NOMO-1 treated with dmso at 0.1 percent for 144 hours (cell line): Measurements from ENCODE around the gene CDC23.
"Not testable (repeated sequence)": the region's sequence is repeated elsewhere in the genome, so short reads cannot be mapped to it uniquely, and the experiment has no call there.

Source experiments
- DNase-seq: peaks from one replicate; lab custom pipeline; 2025; ENCODE audit not compliant: unreplicated experiment; lab: John Stamatoyannopoulos, UW

CDC23 gene, protein sequence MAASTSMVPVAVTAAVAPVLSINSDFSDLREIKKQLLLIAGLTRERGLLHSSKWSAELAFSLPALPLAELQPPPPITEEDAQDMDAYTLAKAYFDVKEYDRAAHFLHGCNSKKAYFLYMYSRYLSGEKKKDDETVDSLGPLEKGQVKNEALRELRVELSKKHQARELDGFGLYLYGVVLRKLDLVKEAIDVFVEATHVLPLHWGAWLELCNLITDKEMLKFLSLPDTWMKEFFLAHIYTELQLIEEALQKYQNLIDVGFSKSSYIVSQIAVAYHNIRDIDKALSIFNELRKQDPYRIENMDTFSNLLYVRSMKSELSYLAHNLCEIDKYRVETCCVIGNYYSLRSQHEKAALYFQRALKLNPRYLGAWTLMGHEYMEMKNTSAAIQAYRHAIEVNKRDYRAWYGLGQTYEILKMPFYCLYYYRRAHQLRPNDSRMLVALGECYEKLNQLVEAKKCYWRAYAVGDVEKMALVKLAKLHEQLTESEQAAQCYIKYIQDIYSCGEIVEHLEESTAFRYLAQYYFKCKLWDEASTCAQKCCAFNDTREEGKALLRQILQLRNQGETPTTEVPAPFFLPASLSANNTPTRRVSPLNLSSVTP

DNA sequence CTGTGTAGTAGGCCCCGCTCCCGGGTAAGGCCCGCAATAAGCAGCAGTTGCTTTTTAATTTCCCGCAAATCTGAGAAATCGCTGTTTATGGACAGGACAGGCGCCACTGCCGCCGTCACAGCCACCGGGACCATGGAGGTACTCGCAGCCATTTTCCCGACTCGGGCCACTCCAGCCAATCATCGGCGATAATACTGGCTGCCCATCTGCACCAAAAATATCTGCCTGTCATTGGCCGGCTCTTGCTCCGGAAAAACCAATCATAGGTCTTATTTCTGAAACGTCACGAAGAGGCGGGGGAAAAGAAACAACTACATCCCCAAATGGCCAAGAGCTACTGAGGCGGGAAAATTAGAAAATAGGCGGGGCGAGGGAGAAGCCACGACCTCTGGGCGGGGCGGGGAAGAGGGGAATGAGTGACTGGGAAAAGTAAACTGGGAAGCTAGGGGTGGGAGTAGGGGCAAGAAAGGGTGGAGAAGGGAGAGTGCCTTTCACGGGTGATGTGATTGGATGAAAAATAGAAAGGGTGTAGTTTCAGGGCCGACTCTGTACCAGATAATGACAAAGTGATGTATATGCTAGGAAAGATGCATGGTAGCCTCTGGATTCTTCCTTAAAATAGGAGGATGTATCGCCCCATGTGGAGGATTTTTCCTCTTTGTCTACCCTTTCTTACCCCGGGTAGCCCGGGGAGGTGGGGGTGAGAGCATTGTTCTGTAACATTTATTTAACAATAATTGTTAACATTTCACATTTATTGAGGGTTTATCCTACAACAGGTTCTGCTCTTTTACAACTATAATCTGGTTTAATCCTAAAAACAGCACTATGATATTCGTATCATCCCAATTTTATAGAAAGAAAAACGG is at the start of gene CDC23:
CDC23 (minus strand) TSS at position 163 of the 869 bp plus-strand sequence; CDS start at position 152, 11 bp downstream.
- peak; percentile 95 for DNase-seq

DNA sequence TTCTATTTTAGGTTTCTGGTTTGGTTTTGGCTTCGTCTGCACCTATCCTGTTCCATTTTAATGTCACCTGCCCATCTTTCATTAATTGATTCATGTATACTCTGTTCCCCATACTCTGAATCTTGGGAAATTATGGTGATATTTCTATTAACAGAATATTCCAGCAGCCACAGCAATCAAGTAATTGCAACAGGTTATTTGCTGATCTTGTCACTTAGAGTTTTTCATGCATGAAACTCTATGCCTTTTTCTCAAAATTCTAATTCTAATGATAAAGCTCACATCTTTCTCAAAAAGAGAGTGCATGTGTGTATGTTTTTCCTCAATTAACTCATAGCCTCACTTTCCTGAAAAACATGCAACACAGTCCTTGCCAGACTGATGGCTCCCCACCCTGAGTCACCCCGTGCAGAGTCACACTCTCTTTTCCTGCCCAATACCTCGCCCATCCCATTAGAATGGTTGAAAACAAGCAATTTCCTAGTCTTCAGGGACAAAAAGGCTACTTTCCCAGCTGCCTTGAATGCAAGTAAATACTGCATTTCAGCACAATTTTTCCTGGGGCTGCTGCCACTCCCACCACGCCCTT is 45.7 kb upstream of the CDC23 start:
- DNase-seq: no peak

DNA sequence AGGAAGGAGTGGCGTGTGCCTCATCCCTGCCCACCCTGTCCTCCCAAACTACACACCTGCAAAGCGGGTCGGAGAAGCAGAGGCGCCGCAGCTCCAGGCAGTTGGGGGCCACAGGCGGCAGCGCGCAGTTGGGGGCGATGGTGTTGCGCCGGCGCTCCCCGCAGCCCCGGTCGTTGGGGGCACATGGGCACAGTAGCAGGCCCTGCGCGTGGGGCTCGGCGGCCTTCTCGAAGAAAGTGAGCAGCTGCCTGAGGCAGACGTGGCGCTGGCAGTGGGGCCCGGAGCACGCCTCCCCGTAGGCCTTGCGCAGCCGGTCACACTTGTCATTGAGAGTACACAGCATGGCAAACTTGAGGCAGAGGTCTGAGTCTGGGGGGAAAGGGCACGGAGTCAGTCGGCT is 44.5 kb upstream of the CDC23 start:
- DNase-seq: no peak

DNA sequence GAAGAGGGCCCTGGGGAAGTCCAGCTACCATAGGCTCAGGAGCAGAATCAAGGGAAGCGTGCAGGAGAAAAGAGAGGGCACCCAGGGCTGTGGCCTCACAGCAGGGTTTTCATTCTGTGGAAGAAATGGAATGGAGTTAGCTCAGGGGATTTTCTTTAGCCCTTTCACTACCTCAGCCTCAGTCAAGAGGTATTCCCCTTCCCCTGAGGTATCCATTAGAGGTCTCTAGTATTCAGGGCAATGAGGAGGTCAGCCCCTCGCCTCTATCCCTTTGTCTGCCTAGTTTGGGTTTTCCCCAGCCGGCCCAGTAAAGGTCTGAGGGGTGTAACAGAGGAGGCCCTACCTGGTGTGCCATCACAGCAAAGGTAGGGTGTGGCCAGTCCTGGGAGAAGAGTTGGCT is 39.8 kb upstream of the CDC23 start:
- no peak for DNase-seq

DNA sequence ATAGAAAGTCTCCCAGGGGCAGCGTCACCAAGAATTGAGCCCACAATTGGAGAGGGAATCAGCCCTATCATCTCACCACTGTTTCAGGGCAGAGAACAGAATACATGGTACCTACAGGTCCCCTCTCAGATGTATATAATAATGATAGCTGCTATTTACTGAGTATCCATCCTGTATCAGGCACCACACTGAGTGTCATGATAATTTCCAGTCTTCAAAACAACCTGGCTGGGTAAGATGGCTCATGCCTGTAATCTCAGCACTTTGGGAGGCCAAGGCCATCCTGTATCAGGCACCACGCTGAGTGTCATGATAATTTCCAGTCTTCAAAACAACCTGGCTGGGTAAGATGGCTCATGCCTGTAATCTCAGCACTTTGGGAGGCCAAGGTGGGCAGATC is 34.7 kb upstream of the CDC23 start:
- DNase-seq: not testable (repeated sequence)

DNA sequence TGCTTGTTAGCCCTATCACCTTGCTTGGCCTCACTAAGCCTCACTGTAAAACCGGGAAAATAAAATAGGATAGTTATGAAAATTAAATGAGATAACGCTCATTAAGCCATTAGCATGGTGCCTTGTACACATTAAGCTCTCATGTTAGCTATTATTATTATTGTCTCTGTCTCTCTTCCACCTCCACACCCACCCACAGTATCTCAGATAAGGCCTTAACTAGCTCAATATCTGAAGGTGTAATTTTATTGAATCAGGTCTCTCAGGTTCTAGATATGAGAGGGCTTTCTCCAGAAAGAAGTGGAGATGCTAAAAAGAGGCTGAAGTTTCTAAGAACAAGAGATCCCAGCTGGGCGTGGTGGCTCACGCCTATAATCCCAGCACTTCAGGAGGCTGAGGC is 33.7 kb upstream of the CDC23 start:
- DNase-seq: no peak

DNA sequence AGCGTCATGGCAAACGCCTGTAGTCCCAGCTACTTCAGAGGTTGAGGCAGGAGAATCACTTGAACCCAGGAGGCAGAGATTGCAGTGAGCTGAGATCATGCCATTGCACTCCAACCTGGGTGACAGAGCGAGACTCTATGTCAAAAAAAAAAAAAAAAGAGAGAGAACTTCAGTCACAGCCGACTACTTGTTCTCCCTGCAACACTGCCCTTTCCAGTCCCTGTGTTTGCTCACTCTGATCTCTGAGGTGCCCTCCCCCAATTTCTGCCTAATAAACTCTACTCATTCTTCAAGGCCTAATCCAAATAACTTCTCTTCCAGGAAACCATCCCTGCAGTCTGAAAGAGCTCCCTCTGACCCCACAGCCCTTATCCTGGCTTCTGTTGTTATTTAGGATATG is 33.2 kb upstream of the CDC23 start:
- no peak for DNase-seq

DNA sequence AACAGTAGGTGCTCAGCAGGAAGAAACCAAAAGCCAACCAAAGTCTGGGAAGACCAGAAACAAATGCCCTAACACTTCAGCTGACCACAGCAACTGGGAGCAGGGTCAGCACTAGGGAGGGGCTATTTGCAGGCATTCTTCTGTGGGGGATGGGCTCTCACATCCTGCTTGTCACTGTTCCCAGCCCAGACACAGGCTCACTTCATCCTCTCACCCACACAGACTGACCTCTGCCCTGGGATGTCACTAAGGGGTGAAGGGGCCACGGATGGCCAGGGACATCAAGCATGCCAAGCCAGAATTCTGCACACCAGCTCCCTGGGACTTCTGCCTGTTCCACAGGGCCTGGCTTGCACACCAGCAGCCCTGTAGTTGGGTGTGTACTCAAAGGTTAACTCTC is 32.6 kb upstream of the CDC23 start:
- DNase-seq: no peak

DNA sequence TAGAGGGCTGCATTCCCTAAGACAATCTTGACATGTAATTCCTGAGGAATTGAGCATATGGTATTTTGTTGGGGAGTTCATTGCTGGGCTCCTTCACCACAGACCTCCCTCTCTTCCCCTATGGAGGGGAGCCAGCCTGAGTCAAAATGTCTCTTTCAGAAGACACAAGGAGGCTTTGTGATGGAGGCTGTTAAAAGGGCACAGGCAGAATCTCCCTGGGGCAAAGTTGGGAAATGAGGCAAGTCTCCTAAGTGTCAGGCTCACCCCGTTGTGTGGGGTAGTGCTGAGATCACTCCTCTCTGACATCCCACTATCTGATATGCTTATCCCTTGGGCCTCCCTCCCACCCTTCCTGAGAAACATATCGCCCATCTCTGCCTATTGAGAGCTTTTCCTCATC is 30.7 kb upstream of the CDC23 start:
- DNase-seq: no peak

DNA sequence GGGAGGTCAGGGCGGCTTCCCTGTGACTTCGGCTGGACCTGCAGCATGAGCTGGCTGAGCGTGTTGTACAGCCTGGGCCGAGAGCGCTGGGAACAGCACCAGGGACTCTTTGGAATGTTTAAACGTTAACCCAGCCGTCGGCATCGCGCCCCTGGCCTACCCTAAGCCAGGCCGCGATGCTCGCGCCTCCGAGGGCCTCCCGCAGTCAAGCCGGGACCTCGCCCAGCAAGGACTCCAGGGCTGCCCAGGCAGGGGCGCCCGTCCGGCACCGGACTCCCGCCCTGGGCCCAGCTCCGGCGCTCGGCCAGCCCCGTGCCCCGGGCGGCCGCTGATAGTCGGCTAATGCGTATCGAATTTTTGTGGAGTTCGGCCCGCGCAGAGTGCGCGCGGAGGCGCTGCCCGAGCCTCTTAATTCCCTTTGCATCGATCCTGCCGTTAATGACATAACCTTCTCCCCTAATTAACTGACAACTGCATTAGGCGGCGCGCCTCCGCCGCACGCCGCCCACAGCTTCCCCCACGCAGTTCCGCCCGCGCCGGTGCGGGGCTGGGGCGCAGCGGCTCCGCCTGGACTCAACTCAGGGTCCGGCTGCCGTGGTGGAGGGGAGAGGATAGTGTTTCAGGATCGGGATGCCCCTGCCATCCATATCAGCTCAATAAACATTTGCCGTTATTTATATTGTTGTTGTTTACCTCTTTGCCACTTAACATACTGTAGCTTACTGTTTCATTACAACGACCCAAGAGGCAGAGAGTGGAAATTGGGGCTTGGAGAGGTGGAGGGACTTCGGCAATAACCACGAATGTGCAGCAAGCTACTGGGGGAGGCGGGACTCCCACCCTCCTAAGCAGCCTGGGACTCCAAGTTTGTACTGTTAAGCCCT is 28.8 kb upstream of the CDC23 start:
- peak; percentile 29 for DNase-seq

DNA sequence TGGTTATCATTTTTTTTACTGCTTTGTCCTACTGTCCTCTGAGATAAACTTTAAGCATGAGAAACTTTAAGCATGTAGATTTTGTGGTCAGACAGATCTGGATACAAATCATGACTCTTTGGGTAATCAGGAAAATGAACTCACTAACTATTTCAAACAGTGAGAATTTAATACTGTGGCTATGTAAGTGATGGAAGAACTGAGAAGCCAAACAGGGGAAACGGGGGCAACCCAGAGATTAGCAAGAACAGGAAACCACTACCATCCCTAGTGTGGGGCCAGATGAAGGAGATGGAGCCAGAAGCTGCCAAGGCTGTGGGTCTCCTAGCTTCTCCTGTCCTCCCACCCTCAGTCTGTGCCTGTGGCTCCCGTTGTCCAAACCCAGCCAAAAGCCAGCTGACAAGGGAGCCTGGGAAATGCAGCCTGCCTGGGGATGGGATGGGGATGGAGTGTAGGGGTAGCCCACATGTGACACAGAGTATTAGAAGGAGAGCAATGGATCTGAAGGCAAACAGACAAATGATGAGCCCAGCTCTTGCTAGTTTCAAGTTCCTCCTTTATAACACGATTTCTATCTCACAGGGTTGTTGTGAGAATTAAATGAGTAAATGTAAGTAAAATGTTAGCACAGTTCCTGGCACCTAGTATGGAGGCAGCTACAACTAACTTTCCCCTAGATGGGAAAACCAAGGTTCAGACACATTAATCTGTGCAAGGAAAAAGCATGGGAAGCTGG is 27.7 kb upstream of the CDC23 start:
- peak; percentile 25 for DNase-seq

DNA sequence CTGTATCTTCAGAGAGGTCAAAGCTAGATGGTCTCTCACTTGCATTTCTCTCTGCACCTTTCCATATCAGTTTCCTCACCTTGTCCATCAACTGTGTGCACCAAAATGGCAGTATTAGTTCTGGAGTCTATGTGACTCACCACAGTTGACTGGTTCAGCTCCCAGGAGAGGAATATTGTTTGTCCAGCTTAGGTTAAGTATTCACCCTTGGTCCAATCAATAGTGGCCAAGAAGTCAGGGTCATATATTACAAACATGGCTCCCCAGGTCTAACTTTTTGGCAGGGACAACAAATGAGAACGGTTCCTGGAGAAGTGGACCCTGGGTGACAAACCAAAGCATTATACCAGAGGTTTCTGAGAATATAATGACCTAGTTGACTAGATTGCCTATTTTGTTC is 24.9 kb upstream of the CDC23 start:
- no peak for DNase-seq

DNA sequence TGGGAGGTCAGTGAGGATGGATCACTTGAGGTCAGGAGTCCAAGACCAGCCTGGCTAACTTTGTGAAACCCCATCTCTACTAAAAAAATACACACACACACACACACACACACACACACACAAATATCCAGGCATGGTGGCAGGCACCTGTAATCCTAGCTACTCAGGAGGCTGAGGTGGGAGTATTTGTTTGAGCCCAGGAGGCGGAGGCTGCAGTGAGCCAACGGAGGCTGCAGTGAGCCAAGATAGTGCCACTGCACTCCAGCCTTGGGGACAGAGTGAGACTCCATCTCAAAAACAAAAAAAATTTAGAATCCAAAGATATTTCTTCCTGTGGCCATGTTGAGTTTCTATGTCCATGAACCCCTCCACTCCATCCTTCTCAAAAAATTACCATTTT is 21.5 kb upstream of the CDC23 start:
- DNase-seq: no peak

DNA sequence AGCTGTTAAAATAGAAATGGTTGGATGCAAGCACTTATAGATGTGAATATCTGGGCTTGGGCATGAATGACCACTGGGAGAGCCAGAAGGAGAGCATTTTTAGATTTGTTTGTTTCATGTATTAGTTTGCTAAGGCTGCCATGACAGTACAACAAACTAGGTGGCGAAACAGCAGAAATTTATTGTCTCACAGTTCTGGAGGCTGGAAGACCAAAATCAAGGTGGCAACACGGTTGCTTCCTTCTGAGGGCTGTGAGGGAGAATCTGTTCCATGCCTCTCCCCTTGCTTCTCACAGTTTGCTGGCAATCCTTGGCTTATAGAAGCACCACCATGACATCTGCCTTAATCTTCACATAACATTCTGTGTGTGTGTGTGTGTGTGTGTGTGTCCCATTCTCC is 20.2 kb upstream of the CDC23 start:
- DNase-seq: no peak

DNA sequence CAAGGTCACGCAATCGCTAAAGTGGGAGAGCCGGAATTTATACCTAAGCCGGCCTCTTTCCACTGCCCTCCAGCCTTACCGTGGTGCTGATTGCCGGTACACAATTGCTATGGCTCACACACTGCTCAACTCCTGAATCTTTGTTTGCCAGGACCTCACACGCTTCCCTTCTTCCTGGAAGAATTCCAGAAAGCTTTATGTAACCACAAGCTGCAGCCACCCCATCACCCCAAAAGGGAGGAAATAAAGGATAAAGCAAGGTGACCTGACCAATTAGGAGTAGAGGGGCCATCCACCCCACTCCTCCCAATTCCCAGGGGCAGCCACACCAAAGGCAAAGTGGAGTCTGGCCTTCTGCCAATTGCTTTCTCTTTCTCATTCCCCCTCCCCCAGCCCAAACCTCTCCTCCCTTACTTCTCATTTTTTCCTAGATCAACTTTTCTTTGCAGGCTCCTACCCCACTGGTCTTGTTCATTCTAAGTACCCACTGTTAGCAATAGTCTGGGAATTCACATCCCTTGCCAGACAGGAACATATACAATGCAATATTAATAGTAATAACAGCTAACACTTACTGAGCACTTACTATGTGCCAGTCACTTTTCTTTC is 18.0 kb upstream of the CDC23 start:
- no peak for DNase-seq

DNA sequence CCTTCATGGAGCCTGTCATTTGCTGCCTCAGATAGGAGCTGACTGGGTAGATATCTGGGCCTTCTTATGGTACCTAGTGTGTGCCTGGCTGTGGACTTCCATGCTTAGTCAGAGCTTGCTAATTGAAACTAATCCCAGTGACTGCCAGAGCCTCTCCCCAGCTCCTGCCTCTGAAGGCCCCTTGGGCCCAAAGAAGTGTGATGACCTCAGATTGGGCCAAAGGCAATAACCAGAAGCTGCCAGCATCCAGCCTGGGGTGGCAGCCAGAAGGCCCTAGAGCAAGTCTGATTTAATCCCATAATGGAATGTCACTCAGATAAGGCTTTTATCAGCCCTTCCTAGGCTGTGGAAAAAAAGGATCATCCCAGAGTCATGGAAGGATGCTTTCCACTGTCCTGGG is 17.1 kb upstream of the CDC23 start:
- DNase-seq: no peak

DNA sequence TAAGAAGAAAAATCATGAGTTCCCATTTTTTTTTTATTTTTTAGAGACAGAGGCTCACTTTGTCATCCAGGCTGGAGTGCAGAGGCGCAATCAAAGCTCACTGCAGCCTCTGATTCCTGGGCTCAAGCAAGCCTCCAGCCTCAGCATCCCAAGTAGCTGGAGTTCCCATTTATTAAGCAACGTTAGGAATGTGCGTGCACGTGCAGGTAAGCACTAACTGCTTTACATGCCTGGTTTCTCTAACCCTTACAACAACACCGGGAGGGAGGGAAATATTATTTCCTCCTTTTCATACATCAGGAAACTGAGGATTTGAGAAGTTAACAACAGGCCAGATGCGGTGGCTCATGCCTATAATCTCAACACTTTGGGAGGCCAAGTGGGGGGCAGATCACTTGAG is 16.3 kb upstream of the CDC23 start:
- no peak for DNase-seq

DNA sequence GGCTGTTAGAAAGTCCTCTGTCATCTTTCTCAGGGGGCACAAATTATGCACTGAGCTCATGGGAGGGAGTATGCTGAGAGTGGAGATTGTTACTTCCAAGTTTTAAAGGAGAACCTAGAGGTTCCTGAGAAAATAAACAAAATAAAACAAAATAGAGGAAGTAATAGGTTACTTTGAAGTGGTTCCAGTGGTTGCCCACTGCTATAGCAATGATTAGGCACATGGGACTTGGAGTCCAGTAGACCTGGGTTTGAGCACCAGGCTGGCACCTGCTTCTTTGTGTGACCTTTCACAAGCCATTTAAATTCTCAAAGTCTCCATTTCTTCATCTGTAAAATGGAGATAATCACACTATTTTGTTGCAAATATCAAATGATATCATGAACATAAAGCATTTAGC is 13.8 kb upstream of the CDC23 start:
- no peak for DNase-seq

DNA sequence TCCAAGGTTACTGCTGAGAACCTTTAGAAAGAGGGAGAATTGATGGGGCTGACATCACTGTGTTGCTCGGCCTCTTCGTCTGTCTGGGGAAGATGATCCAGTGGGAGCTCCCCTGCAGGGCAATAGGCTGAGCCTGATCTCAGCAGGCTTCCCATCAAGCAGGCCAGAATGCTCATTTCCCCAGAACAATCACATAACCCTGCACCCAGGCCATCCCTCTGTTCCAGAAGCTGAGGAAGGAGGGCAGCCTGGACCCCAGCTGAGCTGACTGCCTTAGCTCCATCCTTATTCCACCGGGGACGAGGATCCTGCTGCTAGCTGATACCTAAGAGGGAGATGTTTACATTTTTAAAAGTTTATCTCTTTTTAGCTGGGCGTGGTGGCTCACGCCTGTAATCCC is 11.6 kb upstream of the CDC23 start:
- no peak for DNase-seq
